Stomach (tissue), 4 donors: Measurements from ENCODE around the gene IGDCC3.

Experiments used
- CTCF ChIP-seq, 7 experiments: fragments of 450-650 bp in 4 of 7; fragments of 200-600 bp in 3 of 7; sonication (generic) in 3 of 7; IDR thresholded peaks; one replicate each; pipeline ENCODE4 v1.5.1; 2016 to 2019; ENCODE audit warnings: antibody characterized with exemption in 7 of 7, control low read depth in 2 of 7, mild to moderate bottlenecking in 1 of 7
- POLR2A ChIP-seq, 4 donors: fragments of 450-650 bp; IDR thresholded peaks; one replicate each; pipeline ENCODE4 v1.6.1; 2016; ENCODE audit warnings: antibody characterized with exemption in 4 of 4, control low read depth in 2 of 4, mild to moderate bottlenecking in 1 of 4, moderate library complexity in 1 of 4
- POLR2AphosphoS5 ChIP-seq, 3 donors: sonication (generic); formaldehyde crosslinking; IDR thresholded peaks; one replicate each; pipeline ENCODE4 v1.6.1; 2016; ENCODE audit warnings: antibody characterized with exemption in 3 of 3

GRCh38 chr15:65368302-65369211 is 9.2 kb downstream of the IGDCC3 start:
- no peak for TF ChIP-seq POLR2A (IDR thresholded peaks at IDR 0.05)
- no peak for TF ChIP-seq CTCF (IDR thresholded peaks at IDR 0.05)
- no peak for TF ChIP-seq POLR2AphosphoS5 (IDR thresholded peaks at IDR 0.05)
